WTC11 (cell line): Measurements from ENCODE around the gene GPR63.

Source experiments
- CTCF ChIP-seq: fragments of 200-600 bp; IDR thresholded peaks from 2 replicates; pipeline ENCODE4 v1.8.0; 2022; ENCODE audit warnings: antibody characterized with exemption
- GTF2I ChIP-seq: fragments of 250-450 bp; sonication (Bioruptor Pico); conservative IDR thresholded peaks from 2 replicates; pipeline ENCODE4 v1.4.0; 2021; ENCODE audit warnings: mild to moderate bottlenecking
- RELA ChIP-seq: sonication (generic); formaldehyde crosslinking; IDR thresholded peaks from 2 replicates; pipeline ENCODE4 v1.8.1; 2022; ENCODE audit warnings: missing genetic modification reagents, mild to moderate bottlenecking, borderline replicate concordance

GRCh38 chr6:96755096-96755495 lies 82.2 kb downstream of the GPR63 start:
- TF ChIP-seq CTCF (no peak), GTF2I (CRISPR knock-in tag) (no peak), RELA (CRISPR knock-in tag) (no peak)
